ENCODE measurements around the gene ACTR2. TPM values are rescaled to one million over a fixed set of nuclear protein-coding genes. Genes with fewer than 3 reads are reported as not detected.

The ACTR2 gene
- total RNA-seq, 1 donor from 2014 or later = 217 TPM

- no peak for DNase-seq (ENCODE audit: low read depth, low spot score)
- peaks cover 34% of the 10 kb centered on the region for H3K4me1 Mint-ChIP-seq
- no peaks in the 10 kb centered on the region for H3K36me3 Mint-ChIP-seq (ENCODE audit: low read depth)
- H3K27ac Mint-ChIP-seq (ENCODE audit: unreplicated experiment) = no peak overlapping the region
- no peaks in the 10 kb centered on the region for H3K27me3 Mint-ChIP-seq (ENCODE audit: low read depth)
- no peak for TF ChIP-seq CTCF (conservative IDR thresholded peaks at IDR 0.05)
- H3K9me3 Mint-ChIP-seq = no peaks in the 10 kb centered on the region
- H3K4me3 Mint-ChIP-seq = no peak overlapping the region
Observed at GRCh38 chr2:65292106-65292400, 64.4 kb downstream of the ACTR2 start.

GRCh38 chr2:65292461-65293011 is 64.9 kb downstream of the ACTR2 start:
- peaks cover 34% of the 10 kb centered on the region for H3K4me1 Mint-ChIP-seq
- no peak overlapping the region for H3K4me3 Mint-ChIP-seq
- no peak overlapping the region for H3K27ac Mint-ChIP-seq (ENCODE audit: unreplicated experiment)
- no peaks in the 10 kb centered on the region for H3K27me3 Mint-ChIP-seq (ENCODE audit: low read depth)
- no peaks in the 10 kb centered on the region for H3K36me3 Mint-ChIP-seq (ENCODE audit: low read depth)
- no peaks in the 10 kb centered on the region for H3K9me3 Mint-ChIP-seq
- no peak for TF ChIP-seq CTCF (conservative IDR thresholded peaks at IDR 0.05)
- DNase-seq (ENCODE audit: low read depth, low spot score) = no peak

- H3K27me3 Mint-ChIP-seq (ENCODE audit: low read depth) = no peaks in the 10 kb centered on the region
- no peak overlapping the region for H3K4me3 Mint-ChIP-seq
- no peak for DNase-seq (ENCODE audit: low read depth, low spot score)
Observed at GRCh38 chr2:65293376-65293775, 65.7 kb downstream of the ACTR2 start.

GRCh38 chr2:65294136-65294535 is 66.5 kb downstream of the ACTR2 start:
- H3K27ac Mint-ChIP-seq (ENCODE audit: unreplicated experiment) = no peak overlapping the region
- TF ChIP-seq CTCF (conservative IDR thresholded peaks at IDR 0.05) = no peak
- H3K36me3 Mint-ChIP-seq (ENCODE audit: low read depth) = no peaks in the 10 kb centered on the region
- no peaks in the 10 kb centered on the region for H3K27me3 Mint-ChIP-seq (ENCODE audit: low read depth)
- no peak overlapping the region for H3K4me3 Mint-ChIP-seq
- DNase-seq (ENCODE audit: low read depth, low spot score) = no peak
- H3K4me1 Mint-ChIP-seq = peaks cover 34% of the 10 kb centered on the region
- H3K9me3 Mint-ChIP-seq = no peaks in the 10 kb centered on the region

More at GRCh38 chr2:65293376-65293775, 65.7 kb downstream of the ACTR2 start:
- Mint-ChIP-seq H3K4me1 (peaks cover 34% of the 10 kb centered on the region), H3K36me3 (ENCODE audit: low read depth) (no peaks in the 10 kb centered on the region), H3K27ac (ENCODE audit: unreplicated experiment) (peak overlapping the region; percentile 84), H3K9me3 (no peaks in the 10 kb centered on the region)
- no peak for TF ChIP-seq CTCF (conservative IDR thresholded peaks at IDR 0.05)

GRCh38 chr2:65294701-65295100 is 67.1 kb downstream of the ACTR2 start:
- H3K36me3 Mint-ChIP-seq (ENCODE audit: low read depth) = no peaks in the 10 kb centered on the region
- peak overlapping the region; percentile 2 for H3K27ac Mint-ChIP-seq (ENCODE audit: unreplicated experiment)
- H3K4me1 Mint-ChIP-seq = peaks cover 38% of the 10 kb centered on the region
- no peaks in the 10 kb centered on the region for H3K9me3 Mint-ChIP-seq
- no peaks in the 10 kb centered on the region for H3K27me3 Mint-ChIP-seq (ENCODE audit: low read depth)
- no peak for TF ChIP-seq CTCF (conservative IDR thresholded peaks at IDR 0.05)
- no peak overlapping the region for H3K4me3 Mint-ChIP-seq
- no peak for DNase-seq (ENCODE audit: low read depth, low spot score)

- TF ChIP-seq CTCF (conservative IDR thresholded peaks at IDR 0.05) = no peak
- H3K4me1 Mint-ChIP-seq = peaks cover 47% of the 10 kb centered on the region
- H3K4me3 Mint-ChIP-seq = no peak overlapping the region
- DNase-seq (ENCODE audit: low read depth, low spot score) = no peak
- H3K36me3 Mint-ChIP-seq (ENCODE audit: low read depth) = no peaks in the 10 kb centered on the region
- no peak overlapping the region for H3K27ac Mint-ChIP-seq (ENCODE audit: unreplicated experiment)
- H3K27me3 Mint-ChIP-seq (ENCODE audit: low read depth) = no peaks in the 10 kb centered on the region
- H3K9me3 Mint-ChIP-seq = no peaks in the 10 kb centered on the region
Observed at GRCh38 chr2:65296971-65297370, 69.3 kb downstream of the ACTR2 start.

Data from neural crest cell (in vitro differentiated cells).